Gastrocnemius medialis (tissue), 4 donors: ENCODE results near the gene ASIC1. TPM values are rescaled to one million over a fixed set of nuclear protein-coding genes. Genes with fewer than 3 reads are reported as not detected.
A peak's percentile ranks its signal among the peaks of the same experiment; 100 is the strongest.

Experiments used
- ATAC-seq, 2 donors: fragments of 150-250 bp; one replicate each; pipeline ENCODE4 v1.9.1; 2016
- DNase-seq, 2 donors: peaks; one replicate each; pipeline ENCODE4 v3.0.0-alpha.2; 2019
- H3K27ac ChIP-seq, 4 donors: fragments of 200-600 bp; sonication (generic); 1 replicate in 1 of 4; 2 replicates in 3 of 4; pipeline ENCODE4 v1.5.1; 2016 to 2018; ENCODE audit warnings: mild to moderate bottlenecking in 2 of 4, moderate library complexity in 1 of 4
- H3K27me3 ChIP-seq, 3 donors: fragments of 200-600 bp; sonication (generic) in 2 of 3; 1 replicate in 1 of 3; 2 replicates in 2 of 3; pipeline versions ENCODE4 v1.5.1 to v1.6.0; 2016 to 2019; ENCODE audit warnings: mild to moderate bottlenecking in 1 of 3, moderate library complexity in 1 of 3
- H3K36me3 ChIP-seq, 2 donors: fragments of 200-600 bp; sonication (generic) in 1 of 2; one replicate each; pipeline ENCODE4 v1.5.1; 2017 to 2018
- H3K4me1 ChIP-seq, 2 donors: fragments of 200-600 bp; sonication (generic) in 1 of 2; one replicate each; pipeline ENCODE4 v1.5.1; 2016 to 2017; ENCODE audit warnings: mild to moderate bottlenecking in 2 of 2
- H3K4me3 ChIP-seq, 4 donors: fragments of 200-600 bp; sonication (generic) in 3 of 4; 1 replicate in 1 of 4; 2 replicates in 3 of 4; pipeline ENCODE4 v1.5.1; 2016 to 2019; ENCODE audit warnings: mild to moderate bottlenecking in 2 of 4
- H3K9me3 ChIP-seq, 3 donors: fragments of 200-600 bp; sonication (generic) in 2 of 3; 1 replicate in 1 of 3; 2 replicates in 2 of 3; pipeline ENCODE4 v1.5.1; 2016 to 2019
- POLR2A ChIP-seq, 2 donors: fragments of 450-650 bp; IDR thresholded peaks; one replicate each; pipeline ENCODE4 v1.6.1; 2017; ENCODE audit warnings: antibody characterized with exemption in 2 of 2, mild to moderate bottlenecking in 2 of 2, moderate library complexity in 2 of 2
- in situ Hi-C, 4 donors: fragments of 200-750 bp; cut with MboI; loops; one replicate each; pipeline versions ENCODE4 v1.15.0 to v1.8.0; 2017; ENCODE audit warnings: low sequenced_read_pairs in 4 of 4
- intact Hi-C: fragments of 100-400 bp; cut with DNase I; formaldehyde crosslinking; loops from one replicate; pipeline ENCODE4 v1.15.1; 2023; ENCODE audit warnings: low total_unique reads
- total RNA-seq, 4 donors: library from RNA; depleted of rRNA; stranded (reverse); fragments of >200 nt; gene quantifications; one replicate each; pipeline versions ENCODE4 v1.1.0 to v1.2.3, GENCODE V29; 2016
- TF ChIP-seq, protein P1 (sequence below), 5 experiments: fragments of 450-650 bp in 3 of 5; fragments of 200-600 bp in 2 of 5; sonication (generic) in 2 of 5; IDR thresholded peaks in 4 of 5; conservative IDR thresholded peaks in 1 of 5; 1 replicate in 4 of 5; 2 replicates in 1 of 5; pipeline ENCODE4 v1.5.1; 2016 to 2019; ENCODE audit warnings: antibody characterized with exemption in 5 of 5, mild to moderate bottlenecking in 3 of 5, moderate library complexity in 3 of 5

Gene ASIC1
- total RNA-seq, 4 donors from 2014 or later, result 0.15 to 0.53 TPM; not detected in 2

DNA sequence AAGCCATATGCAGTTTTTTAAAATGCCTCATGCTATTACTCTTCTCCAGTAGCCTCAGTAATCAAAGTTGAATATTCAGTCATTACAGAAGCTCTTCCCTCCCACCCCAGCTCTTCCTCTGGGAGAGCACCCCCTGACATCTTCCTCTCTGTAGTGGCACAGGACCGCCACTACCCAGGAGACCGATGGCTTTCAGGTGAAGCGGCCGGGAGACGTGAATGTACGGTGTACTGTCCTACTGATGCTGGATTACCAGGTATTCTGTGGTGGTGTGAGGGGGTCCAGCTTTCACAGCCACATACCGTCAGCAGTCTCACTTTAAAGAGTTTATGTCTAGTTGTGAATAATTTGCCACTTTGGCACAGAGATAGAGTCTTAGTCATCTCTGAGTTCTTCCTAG lies 32.3 kb downstream of the ASIC1 start:
- Histone ChIP-seq H3K4me3 (no peak overlapping the region), H3K4me1 (peaks cover 9 to 14% of the 10 kb centered on the region in 2 donors), H3K9me3 (no peaks in the 10 kb centered on the region), H3K27me3 (no peaks in the 10 kb centered on the region), H3K36me3 (peaks cover 2 to 83% of the 10 kb centered on the region in 2 donors), H3K27ac (peak overlapping the region in 3 of 4 donors; percentile 44 to 72 (median 68))
- DNase-seq, result no peak
- intact Hi-C loops, result loop anchor here (1.0 to 10.0 kb wide), 2 partner anchors 14 to 225 kb away; no protein-coding TSS in a partner anchor
- no peak for TF ChIP-seq POLR2A (IDR thresholded peaks at IDR 0.05)
- TF ChIP-seq, protein P1, sequence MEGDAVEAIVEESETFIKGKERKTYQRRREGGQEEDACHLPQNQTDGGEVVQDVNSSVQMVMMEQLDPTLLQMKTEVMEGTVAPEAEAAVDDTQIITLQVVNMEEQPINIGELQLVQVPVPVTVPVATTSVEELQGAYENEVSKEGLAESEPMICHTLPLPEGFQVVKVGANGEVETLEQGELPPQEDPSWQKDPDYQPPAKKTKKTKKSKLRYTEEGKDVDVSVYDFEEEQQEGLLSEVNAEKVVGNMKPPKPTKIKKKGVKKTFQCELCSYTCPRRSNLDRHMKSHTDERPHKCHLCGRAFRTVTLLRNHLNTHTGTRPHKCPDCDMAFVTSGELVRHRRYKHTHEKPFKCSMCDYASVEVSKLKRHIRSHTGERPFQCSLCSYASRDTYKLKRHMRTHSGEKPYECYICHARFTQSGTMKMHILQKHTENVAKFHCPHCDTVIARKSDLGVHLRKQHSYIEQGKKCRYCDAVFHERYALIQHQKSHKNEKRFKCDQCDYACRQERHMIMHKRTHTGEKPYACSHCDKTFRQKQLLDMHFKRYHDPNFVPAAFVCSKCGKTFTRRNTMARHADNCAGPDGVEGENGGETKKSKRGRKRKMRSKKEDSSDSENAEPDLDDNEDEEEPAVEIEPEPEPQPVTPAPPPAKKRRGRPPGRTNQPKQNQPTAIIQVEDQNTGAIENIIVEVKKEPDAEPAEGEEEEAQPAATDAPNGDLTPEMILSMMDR (IDR thresholded peaks at IDR 0.05 in 4 of 5, conservative IDR thresholded peaks at IDR 0.05 in 1 of 5), result no peak
- no peak for ATAC-seq
- in situ Hi-C loops, result loop anchor here in 2 of 4 donors (5.0 to 25.0 kb wide), 2 partner anchors 88 to 223 kb away; no protein-coding TSS in a partner anchor

DNA sequence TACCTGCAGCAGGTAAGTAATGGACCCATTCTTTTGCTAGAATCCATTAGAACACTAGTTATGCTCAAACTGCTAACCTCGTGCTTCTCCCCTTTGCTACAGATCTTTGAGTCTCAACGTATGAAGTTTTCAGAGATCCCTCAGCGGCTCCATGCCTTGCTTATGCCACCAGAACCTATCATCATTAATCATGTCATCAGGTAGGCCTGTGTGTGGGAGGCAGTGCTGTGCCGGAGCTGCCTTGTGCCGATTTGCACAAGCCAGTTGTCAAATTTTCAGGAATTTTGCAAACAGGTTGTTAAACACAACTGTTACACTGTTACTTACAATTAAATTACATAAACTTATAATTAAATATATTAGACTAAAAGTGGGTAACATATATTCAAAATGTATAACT lies 33.0 kb downstream of the ASIC1 start:
- in situ Hi-C loops, result loop anchor here in 2 of 4 donors (5.0 to 25.0 kb wide), 2 partner anchors 87 to 222 kb away; no protein-coding TSS in a partner anchor
- Histone ChIP-seq H3K36me3 (peaks cover 2 to 90% of the 10 kb centered on the region in 2 donors), H3K4me3 (no peak overlapping the region), H3K27ac (peak overlapping the region; percentile 44 to 72 (median 65)), H3K27me3 (no peaks in the 10 kb centered on the region), H3K4me1 (peaks cover 9 to 14% of the 10 kb centered on the region in 2 donors), H3K9me3 (no peaks in the 10 kb centered on the region)
- DNase-seq (no peak), ATAC-seq (no peak)
- intact Hi-C loops, result no loop called here
- no peak for TF ChIP-seq POLR2A (IDR thresholded peaks at IDR 0.05)
- TF ChIP-seq, protein P1 (IDR thresholded peaks at IDR 0.05 in 4 of 5, conservative IDR thresholded peaks at IDR 0.05 in 1 of 5), result no peak

DNA sequence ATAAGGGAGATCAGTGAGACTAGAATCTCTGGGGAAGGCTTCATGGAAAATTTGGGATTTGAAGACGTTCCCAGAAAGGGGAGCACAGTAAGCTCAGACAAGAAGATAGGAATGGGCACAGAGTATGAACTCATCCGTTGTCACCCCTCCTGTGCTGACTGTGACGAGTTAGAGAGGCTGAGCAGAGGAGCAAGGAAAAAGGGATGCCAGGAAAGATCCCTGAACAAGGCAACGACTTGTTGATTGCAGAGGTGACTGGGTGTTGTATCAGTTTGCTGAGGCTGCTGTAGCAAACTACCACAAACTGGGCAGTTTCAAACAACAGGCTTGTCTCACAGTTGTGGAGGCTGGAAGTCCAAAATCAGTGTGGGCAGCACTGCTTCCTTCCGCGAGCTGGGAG lies 40.6 kb downstream of the ASIC1 start:
- ATAC-seq (no peak), DNase-seq (no peak)
- no peaks in the 10 kb centered on the region for H3K27me3 ChIP-seq
- no peak overlapping the region for H3K4me3 ChIP-seq
- H3K4me1 ChIP-seq, result peaks cover 4 to 9% of the 10 kb centered on the region in 2 donors
- H3K36me3 ChIP-seq, result peaks cover 3 to 69% of the 10 kb centered on the region in 2 donors
- intact Hi-C loops (no loop called here), in situ Hi-C loops (loop anchor here in 2 of 4 donors (25.0 kb wide), 1 partner anchor 214 kb away; no protein-coding TSS in a partner anchor)
- TF ChIP-seq POLR2A (IDR thresholded peaks at IDR 0.05), result no peak
- TF ChIP-seq, protein P1 (IDR thresholded peaks at IDR 0.05 in 4 of 5, conservative IDR thresholded peaks at IDR 0.05 in 1 of 5), result no peak
- H3K27ac ChIP-seq, result no peak overlapping the region
- H3K9me3 ChIP-seq, result no peaks in the 10 kb centered on the region

DNA sequence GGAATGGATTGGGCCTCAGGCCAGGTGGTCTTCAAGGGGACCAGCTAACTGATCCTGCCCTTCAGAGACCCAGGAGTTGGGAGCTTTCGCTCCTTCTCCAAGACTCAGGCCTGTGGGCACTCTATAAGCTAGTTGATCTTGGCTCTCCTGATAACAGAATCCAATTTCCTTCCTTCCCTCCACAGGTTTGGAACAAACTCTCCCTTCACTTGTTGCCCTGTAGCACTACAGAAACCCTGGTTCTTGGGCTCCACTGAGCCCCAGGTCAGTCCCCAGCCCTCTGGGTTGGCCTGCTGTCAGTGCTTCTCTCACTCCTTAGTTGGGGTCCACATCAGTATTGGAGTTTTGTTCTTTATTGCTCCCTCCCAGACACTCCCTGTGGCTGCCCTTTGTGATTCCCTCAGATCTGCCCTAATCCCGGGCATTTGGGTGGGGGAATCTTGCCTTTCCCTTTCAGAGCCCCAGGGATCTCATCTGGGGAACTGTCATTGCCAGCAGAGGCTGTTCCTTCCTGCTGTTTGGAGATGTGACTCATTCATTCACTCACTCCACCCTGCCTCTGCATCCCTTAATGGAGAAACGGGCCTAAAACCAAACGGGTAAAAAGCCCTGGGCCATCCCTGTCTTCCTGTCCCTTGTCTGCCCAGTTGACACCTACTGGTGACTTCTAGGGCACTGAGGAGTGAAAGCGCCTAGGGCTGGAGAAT lies 42.1 kb downstream of the ASIC1 start:
- H3K27me3 ChIP-seq, result no peaks in the 10 kb centered on the region
- no peak overlapping the region for H3K4me3 ChIP-seq
- ATAC-seq, result no peak
- peaks cover 3 to 54% of the 10 kb centered on the region in 2 donors for H3K36me3 ChIP-seq
- intact Hi-C loops (no loop called here), in situ Hi-C loops (loop anchor here in 2 of 4 donors (10.0 to 25.0 kb wide), 2 partner anchors 65 to 213 kb away; partner anchors contain the start of gene CERS5 (in 1 of the 2))
- no peaks in the 10 kb centered on the region for H3K9me3 ChIP-seq
- TF ChIP-seq, protein P1 (IDR thresholded peaks at IDR 0.05 in 4 of 5, conservative IDR thresholded peaks at IDR 0.05 in 1 of 5), result no peak
- no peak for TF ChIP-seq POLR2A (IDR thresholded peaks at IDR 0.05)
- peak overlapping the region in 1 of 4 donors; percentile 5 for H3K27ac ChIP-seq
- no peak for DNase-seq
- H3K4me1 ChIP-seq, result peaks cover 18 to 19% of the 10 kb centered on the region in 2 donors
